Measurements from ENCODE around the gene TPST2.

GRCh38 chr22:26631282-26631681 lies 41.4 kb upstream of the TPST2 start:
- TF ChIP-seq TAF1 (IDR thresholded peaks at IDR 0.05; ENCODE audit: borderline replicate concordance, insufficient read depth, low read length) (no peak), REST (IDR thresholded peaks at IDR 0.05; ENCODE audit: insufficient read depth in 1 of 2, low read depth in 2 of 2, low read length in 2 of 2) (no peak)

Data from PFSK-1 (cell line).